HG02798 (cell line): ENCODE data around the gene SPOCD1.

Experiments used
- ATAC-seq: cut with Tn5 transposase; IDR thresholded peaks from one replicate; pipeline ENCODE4 v1.9.1; 2021; ENCODE audit warnings: mild to moderate bottlenecking; ENCODE audit not compliant: unreplicated experiment, poor library complexity

Gene SPOCD1

DNA sequence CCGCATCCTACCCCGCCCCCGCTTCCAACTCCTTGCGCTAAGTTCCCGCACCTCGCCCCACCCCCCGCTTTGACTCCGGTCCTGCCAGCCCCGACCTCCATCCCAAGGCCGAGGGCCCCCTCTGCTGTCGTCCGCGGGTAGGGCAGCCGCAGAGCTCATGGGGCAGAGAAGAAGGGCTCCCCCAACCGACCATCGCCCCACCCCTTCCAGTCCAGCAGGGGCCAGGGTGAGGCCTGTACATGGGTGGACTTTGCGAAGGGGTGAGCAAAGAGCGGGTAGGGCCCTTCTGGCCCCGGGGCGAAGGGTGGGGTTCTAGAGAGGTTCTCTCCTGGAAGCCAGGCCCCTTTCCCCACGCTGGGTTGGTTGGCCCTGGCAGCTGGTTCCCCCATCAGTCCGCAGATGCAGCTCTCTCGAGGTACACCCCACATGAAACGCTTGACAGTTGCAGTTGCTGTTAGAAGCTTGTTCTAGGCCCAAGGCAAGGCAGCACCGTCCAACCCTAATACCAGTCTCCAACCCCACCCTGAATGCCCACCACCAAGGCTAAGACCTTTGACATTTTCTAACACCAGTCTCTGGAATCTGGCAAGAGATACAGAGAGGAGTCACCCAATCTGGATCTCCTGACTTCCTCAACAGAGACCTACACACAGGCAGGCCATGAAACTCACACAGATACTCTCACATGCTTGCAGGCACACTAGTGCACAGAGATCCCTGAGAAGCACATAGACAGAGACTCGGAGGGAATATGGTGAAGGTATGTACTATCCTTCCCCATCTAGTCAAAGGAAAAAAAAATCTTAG, 26.4 kb downstream of the SPOCD1 start:
- ATAC-seq: peak; percentile 67

DNA sequence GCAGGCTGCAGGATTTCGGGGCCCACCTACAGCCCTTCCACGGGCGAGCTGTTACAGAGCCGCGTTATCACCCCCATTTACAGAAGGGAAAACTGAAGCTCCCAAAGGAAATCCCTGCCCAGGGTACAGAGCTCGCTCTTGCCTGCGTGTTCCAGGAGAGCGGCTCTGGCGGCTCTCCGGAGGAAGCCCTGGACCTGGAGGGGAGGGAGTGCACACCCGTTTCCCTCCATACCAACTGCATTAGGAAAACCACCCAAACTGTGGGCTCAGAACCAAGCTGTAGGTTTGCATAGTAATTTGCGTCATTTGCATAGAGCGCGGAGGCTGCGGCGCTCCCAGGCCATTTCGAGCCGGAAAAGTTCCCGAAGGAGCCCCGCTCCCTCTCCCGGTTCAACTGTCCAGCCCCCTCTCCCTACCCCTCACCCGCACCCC, 27.0 kb downstream of the SPOCD1 start:
- ATAC-seq: peak; percentile 18

DNA sequence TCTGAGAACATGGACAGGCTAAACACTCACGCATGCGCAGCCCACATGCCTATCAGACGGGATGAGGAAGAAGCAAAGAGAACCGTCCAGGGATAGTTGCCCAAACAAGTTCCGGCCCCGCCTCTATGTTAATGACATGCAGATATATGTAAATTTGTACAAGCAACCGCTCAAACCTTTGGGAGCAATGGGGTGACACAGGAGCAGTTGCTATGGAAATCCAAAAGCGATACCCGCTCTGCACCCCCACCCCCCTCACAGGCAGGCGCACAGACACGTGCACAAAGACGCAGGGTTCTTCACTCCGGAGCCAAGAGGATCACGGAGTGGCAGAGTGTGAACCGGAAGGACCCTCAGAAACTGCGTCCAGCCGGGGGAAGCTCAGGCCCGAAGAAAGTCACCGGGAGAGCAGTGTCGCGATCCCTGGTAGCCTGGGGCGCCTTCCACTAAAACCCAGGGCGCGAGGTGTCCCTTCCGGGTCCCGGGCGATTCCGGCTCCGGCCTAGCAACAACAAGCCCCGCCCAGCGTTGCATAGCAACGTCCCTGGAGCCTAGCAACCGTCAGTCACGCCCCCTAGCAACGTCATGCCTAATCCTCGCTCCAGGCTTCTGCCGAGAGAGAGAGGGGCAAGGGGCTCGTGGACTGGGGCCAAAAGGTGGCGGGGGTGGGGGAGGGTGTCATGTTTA, 27.5 kb downstream of the SPOCD1 start:
- ATAC-seq: peak; percentile 81

DNA sequence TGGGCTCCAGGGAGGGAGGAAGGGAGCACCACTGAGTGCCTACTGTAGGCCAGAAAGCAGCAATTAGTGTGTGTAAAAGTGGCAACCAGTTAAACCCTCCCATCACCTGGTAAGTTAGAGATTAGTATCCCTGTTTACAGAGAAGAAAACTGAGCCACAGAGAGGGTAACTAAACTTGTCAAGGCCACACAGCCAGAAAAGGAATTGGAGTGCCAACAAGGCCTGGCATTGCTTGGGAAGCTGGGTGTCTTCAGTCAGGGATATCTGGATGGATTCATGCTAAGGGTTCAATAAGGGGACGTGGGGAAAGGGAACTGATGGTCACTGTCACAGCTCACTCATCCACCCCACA, 28.1 kb downstream of the SPOCD1 start:
- ATAC-seq: no peak

GRCh38 chr1:31787261-31787660, 28.6 kb downstream of the SPOCD1 start:
- ATAC-seq: no peak

GRCh38 chr1:31786366-31787060, 29.3 kb downstream of the SPOCD1 start:
- ATAC-seq: no peak

GRCh38 chr1:31785947-31786290, 29.9 kb downstream of the SPOCD1 start:
- no peak for ATAC-seq

GRCh38 chr1:31785020-31785946, 30.5 kb downstream of the SPOCD1 start:
- ATAC-seq: no peak

GRCh38 chr1:31784356-31785019, 31.3 kb downstream of the SPOCD1 start:
- no peak for ATAC-seq

- ATAC-seq: no peak
Measured at GRCh38 chr1:31783846-31784245, 32.0 kb downstream of the SPOCD1 start.

- no peak for ATAC-seq
Measured at GRCh38 chr1:31782421-31783410, 33.1 kb downstream of the SPOCD1 start.

DNA sequence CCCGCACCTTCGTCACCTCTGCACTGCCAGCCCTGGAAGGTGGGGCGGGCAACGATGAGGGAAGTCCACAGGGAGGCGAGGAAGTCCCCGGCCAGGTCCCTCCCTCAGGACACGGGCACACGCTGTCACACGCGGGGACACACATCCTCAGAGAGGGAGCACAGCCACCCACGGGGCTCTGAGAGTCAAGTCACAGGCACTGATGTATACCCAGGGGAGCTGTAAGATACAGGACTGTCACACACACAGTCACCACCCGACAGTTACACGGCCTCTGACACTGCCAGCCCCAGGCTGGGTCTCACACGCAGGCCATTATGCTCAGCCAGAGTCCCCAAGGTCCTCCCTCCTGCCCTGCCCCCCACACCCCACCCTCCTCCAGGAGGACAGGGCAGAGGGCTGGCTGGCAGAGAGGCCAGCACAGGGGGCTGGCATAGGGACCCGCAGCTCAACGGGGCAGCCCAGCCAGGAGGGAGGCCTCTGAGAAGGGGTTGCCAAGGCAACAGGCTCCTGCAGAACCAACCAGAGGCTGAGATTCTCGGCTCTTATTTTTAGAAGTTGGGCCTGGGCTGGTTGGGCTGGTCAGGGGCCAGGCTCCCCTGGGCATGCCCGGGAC, 34.0 kb downstream of the SPOCD1 start:
- ATAC-seq: no peak

- ATAC-seq: no peak
Measured at GRCh38 chr1:31781138-31781755, 34.6 kb downstream of the SPOCD1 start.

DNA sequence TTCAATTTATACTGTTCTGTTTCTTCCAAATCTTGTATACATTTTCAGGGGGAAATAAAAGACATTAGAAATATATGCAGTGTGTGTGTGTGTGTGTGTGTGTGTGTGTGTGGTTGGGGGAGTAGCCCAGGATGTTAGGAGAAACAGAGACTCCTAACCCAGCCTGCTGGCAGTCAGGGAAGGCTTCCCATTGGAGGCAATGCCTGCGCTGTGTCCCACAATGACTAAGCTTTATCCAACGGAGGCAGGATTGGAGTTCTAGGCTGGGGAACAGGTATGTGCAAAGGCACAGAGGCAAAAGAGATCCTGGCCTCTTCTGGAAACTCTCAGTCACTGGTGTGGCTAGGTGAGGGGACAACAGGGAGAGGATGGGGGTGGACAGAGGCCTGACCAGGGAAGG, 35.2 kb downstream of the SPOCD1 start:
- ATAC-seq: no peak

- ATAC-seq: no peak
Measured at GRCh38 chr1:31779687-31780086, 36.1 kb downstream of the SPOCD1 start.

DNA sequence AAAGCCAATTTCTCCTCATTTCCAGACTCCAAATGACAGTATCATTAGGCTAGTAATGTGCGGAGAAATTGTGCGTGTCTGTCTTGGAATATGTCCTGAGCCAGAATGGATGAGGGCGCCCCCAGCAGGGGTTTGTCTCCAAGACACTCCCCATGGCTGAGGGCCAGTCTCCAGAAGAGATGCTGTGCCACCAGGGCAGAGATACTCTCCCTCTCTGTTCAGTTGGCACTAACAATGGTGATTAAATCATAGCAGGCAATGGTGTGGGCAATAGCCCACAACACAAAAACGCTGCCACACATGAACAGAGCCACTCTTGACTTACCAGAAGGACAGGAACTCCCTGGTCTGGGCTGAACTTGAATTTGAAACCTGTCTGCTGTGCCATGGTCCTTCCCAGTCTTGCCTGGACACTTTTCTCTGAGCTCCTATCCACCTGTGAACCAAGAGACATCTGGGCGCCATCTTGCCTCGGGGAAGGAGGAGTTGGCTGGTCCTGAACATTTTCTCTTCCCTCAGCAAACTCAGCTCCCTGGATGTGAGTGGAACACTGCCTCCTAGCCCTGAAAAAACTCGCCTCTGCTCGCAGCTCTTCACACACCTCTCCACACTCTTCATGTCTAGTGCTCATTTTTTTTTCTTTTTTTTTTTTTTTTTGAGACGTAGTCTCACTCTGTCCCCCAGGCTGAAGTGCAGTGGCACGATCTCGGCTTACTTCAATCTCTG, 36.9 kb downstream of the SPOCD1 start:
- ATAC-seq: no peak

- no peak for ATAC-seq
Measured at GRCh38 chr1:31776516-31776915, 39.3 kb downstream of the SPOCD1 start.
